ENCODE data around the gene EPHA6. TPM values are rescaled to one million over a fixed set of nuclear protein-coding genes. Genes with fewer than 3 reads are reported as not detected.

Gene EPHA6
- polyA plus RNA-seq, 2 of the 4 experiments (the other 2 are of a cell fraction): 0.08 TPM

- DNase-seq (ENCODE audit: low read depth in 1 of 2, low spot score in 1 of 2) (no peak), FAIRE-seq (no peak), ATAC-seq (no peak)
- H3K27ac ChIP-seq: no peak overlapping the region
- no peak overlapping the region for H3K4me3 ChIP-seq
- ChIA-PET POLR2A (no interaction called here), CTCF (interaction anchor here (1.3 kb wide), 1 partner anchor 9 kb away, joined by 3 read pairs; no protein-coding TSS in a partner anchor)
- H3K4me1 ChIP-seq: no peaks in the 10 kb centered on the region
- H3K4me2 ChIP-seq: no peak overlapping the region
- 4% methylated on average over 4 of the region's 4 CpGs for WGBS (ENCODE audit: missing lambda C conversion rate)
- H3K9me3 ChIP-seq: no peaks in the 10 kb centered on the region
- TF ChIP-seq HOXA7 (CRISPR knock-in tag; IDR thresholded peaks at IDR 0.05): no peak
- TF ChIP-seq CBX2 (IDR thresholded peaks at IDR 0.05; ENCODE audit: borderline replicate concordance, low read depth): no peak
- TF ChIP-seq SMC3 (IDR thresholded peaks at IDR 0.05): no peak
- TF ChIP-seq ZC3H11A (IDR thresholded peaks at IDR 0.05): no peak
- no peak for TF ChIP-seq ZNF302 (CRISPR knock-in tag; IDR thresholded peaks at IDR 0.05)
- TF ChIP-seq HOXB5 (CRISPR knock-in tag; IDR thresholded peaks at IDR 0.05): no peak
- TF ChIP-seq E2F6 (IDR thresholded peaks at IDR 0.05; ENCODE audit: borderline replicate concordance, low read depth): no peak
- no peak for TF ChIP-seq MAX (IDR thresholded peaks at IDR 0.05)
- TF ChIP-seq ZFP36 (IDR thresholded peaks at IDR 0.05; ENCODE audit: borderline replicate concordance, partially characterized antibody): no peak
- no peak for TF ChIP-seq GATA3 (IDR thresholded peaks at IDR 0.05; ENCODE audit: borderline replicate concordance)
- no peak for TF ChIP-seq KDM1A (IDR thresholded peaks at IDR 0.05; ENCODE audit: low read depth)
- no peak for TF ChIP-seq RAD21 (conservative IDR thresholded peaks at IDR 0.05 in 1 of 2, IDR thresholded peaks at IDR 0.05 in 1 of 2)
- no peak for TF ChIP-seq EHMT2 (IDR thresholded peaks at IDR 0.05; ENCODE audit: low read depth)
- TF ChIP-seq FOXS1 (CRISPR knock-in tag; IDR thresholded peaks at IDR 0.05): no peak
- TF ChIP-seq PBX3 (IDR thresholded peaks at IDR 0.05): no peak
- TF ChIP-seq POLR2AphosphoS2 (conservative IDR thresholded peaks at IDR 0.05; ENCODE audit: low read length): no peak
- TF ChIP-seq FOSL2 (IDR thresholded peaks at IDR 0.05): no peak
- TF ChIP-seq FOSL2 (CRISPR knock-in tag; IDR thresholded peaks at IDR 0.05): no peak
- no peak for TF ChIP-seq PHF8 (IDR thresholded peaks at IDR 0.05; ENCODE audit: borderline replicate concordance, low read depth)
- TF ChIP-seq EP300 (IDR thresholded peaks at IDR 0.05): no peak
- no peak for TF ChIP-seq RARB (CRISPR knock-in tag; IDR thresholded peaks at IDR 0.05)
These were observed 86.2 kb downstream of the EPHA6 start for GRCh38 chr3:96900566-96900965.

GRCh38 chr3:96915445-96915844 lies 101.1 kb downstream of the EPHA6 start:
- 27% methylated on average over 2 of the region's 2 CpGs for WGBS (ENCODE audit: missing lambda C conversion rate)
- ATAC-seq (no peak), FAIRE-seq (no peak), DNase-seq (ENCODE audit: low read depth in 1 of 2, low spot score in 1 of 2) (no peak)
- Histone ChIP-seq H3K4me1 (no peaks in the 10 kb centered on the region), H3K27ac (no peak overlapping the region), H3K4me3 (no peak overlapping the region), H3K9me3 (no peaks in the 10 kb centered on the region), H3K4me2 (no peak overlapping the region)
- CTCF ChIA-PET: no interaction called here
- no peak for TF ChIP-seq MAFK (IDR thresholded peaks at IDR 0.05; ENCODE audit: partially characterized antibody)
- no peak for TF ChIP-seq HOXB13 (CRISPR knock-in tag; IDR thresholded peaks at IDR 0.05; ENCODE audit: low read depth)
- no peak for TF ChIP-seq GATA3 (IDR thresholded peaks at IDR 0.05; ENCODE audit: borderline replicate concordance)
- TF ChIP-seq BHLHE40 (IDR thresholded peaks at IDR 0.05; ENCODE audit: low read depth, low read length): no peak
- no peak for TF ChIP-seq E2F6 (IDR thresholded peaks at IDR 0.05; ENCODE audit: borderline replicate concordance, low read depth)
- no peak for TF ChIP-seq ZSCAN20 (CRISPR knock-in tag; IDR thresholded peaks at IDR 0.05)
- no peak for TF ChIP-seq FOXS1 (CRISPR knock-in tag; IDR thresholded peaks at IDR 0.05)
- no peak for TF ChIP-seq HES2 (IDR thresholded peaks at IDR 0.05)
- no peak for TF ChIP-seq ATOH8 (CRISPR knock-in tag; IDR thresholded peaks at IDR 0.05; ENCODE audit: low read depth)
- POLR2A ChIA-PET: no interaction called here

Data from A549 (cell line).